IMR-90 (cell line): ENCODE measurements around the gene LRP1B. TPM values are rescaled to one million over a fixed set of nuclear protein-coding genes. Genes with fewer than 3 reads are reported as not detected.

Experiments
- ATAC-seq: fragments of 200-7000 bp; cut with Tn5 transposase; 2 replicates; pipeline ENCODE4 v1.9.1; 2020; ENCODE audit warnings: low read depth, mild to moderate bottlenecking, moderate library complexity
- BruUV-seq: library from RNA; stranded (reverse); fragments of 400-500 nt; replicated peaks from 2 replicates; lab custom pipeline; 2021; lab: Mats Ljungman, UMichigan
- CTCF ChIA-PET: fragments of 300-600 bp; formaldehyde crosslinking; extraction: SDS; loops from one replicate; lab custom pipeline; 2021; ENCODE audit warnings: antibody characterized with exemption; lab: Yijun Ruan, JAX
- POLR2A ChIA-PET: fragments of 300-600 bp; sonication (Branson Sonifier 250); formaldehyde crosslinking; loops from one replicate; lab custom pipeline; 2022; ENCODE audit warnings: antibody characterized with exemption; ENCODE audit not compliant: unreplicated experiment; lab: Charles Lee
- DNase-seq: peaks from one replicate; pipeline ENCODE4 v3.0.0; 2013
- H2AFZ ChIP-seq: replicated peaks from 2 replicates; pipeline ENCODE3; 2013; ENCODE audit warnings: low read length, mild to moderate bottlenecking; ENCODE audit not compliant: poor library complexity
- H2AK5ac ChIP-seq: 2 replicates; pipeline ENCODE4 v1.6.1; 2013; ENCODE audit warnings: low read depth, low read length, inconsistent platforms
- H2AK9ac ChIP-seq: replicated peaks from 2 replicates; pipeline ENCODE3; 2013; ENCODE audit warnings: mild to moderate bottlenecking, low read depth, low read length, moderate library complexity; ENCODE audit not compliant: poor library complexity
- H2BK120ac ChIP-seq: 2 replicates; pipeline ENCODE4 v1.6.1; 2013; ENCODE audit warnings: low read depth, low read length, inconsistent platforms
- H2BK15ac ChIP-seq: 3 replicates; pipeline ENCODE4 v1.6.1; 2013; ENCODE audit warnings: low read depth, low read length, inconsistent platforms
- H2BK20ac ChIP-seq: 2 replicates; pipeline ENCODE4 v1.6.1; 2013; ENCODE audit warnings: low read depth, mild to moderate bottlenecking, inconsistent platforms, low read length, moderate library complexity
- H2BK5ac ChIP-seq: 2 replicates; pipeline ENCODE4 v1.6.1; 2013; ENCODE audit warnings: mild to moderate bottlenecking, low read depth, low read length, inconsistent platforms; ENCODE audit not compliant: poor library complexity, severe bottlenecking
- H3K14ac ChIP-seq: replicated peaks from 2 replicates; pipeline ENCODE4 v1.6.1; 2013; ENCODE audit warnings: low read depth, low read length, inconsistent platforms
- H3K18ac ChIP-seq: 2 replicates; pipeline ENCODE4 v1.6.1; 2013; ENCODE audit warnings: low read depth, low read length, control low read depth
- H3K23ac ChIP-seq: 2 replicates; pipeline ENCODE4 v1.6.1; 2013; ENCODE audit warnings: low read depth, low read length, inconsistent platforms
- H3K27ac ChIP-seq: 2 replicates; pipeline ENCODE4 v1.5.1; 2013; ENCODE audit warnings: mild to moderate bottlenecking, control low read depth, low read length; ENCODE audit not compliant: insufficient read depth
- H3K27me3 ChIP-seq: 2 replicates; pipeline ENCODE4 v1.6.1; 2013; ENCODE audit warnings: low read length; ENCODE audit not compliant: control insufficient read depth, insufficient read depth
- H3K36me3 ChIP-seq: 2 replicates; pipeline ENCODE4 v1.6.1; 2013; ENCODE audit warnings: low read length, mixed read lengths; ENCODE audit not compliant: control insufficient read depth, insufficient read depth
- H3K4ac ChIP-seq: 2 replicates; pipeline ENCODE4 v1.6.1; 2013; ENCODE audit warnings: low read depth, low read length, inconsistent platforms
- H3K4me1 ChIP-seq: 2 replicates; pipeline ENCODE4 v1.6.1; 2013; ENCODE audit warnings: low read length, mixed read lengths; ENCODE audit not compliant: control insufficient read depth, insufficient read depth
- H3K4me2 ChIP-seq: 2 replicates; pipeline ENCODE4 v1.6.1; 2013; ENCODE audit warnings: low read depth, mild to moderate bottlenecking, control low read depth, low read length, moderate library complexity
- H3K4me3 ChIP-seq: 2 replicates; pipeline ENCODE4 v1.5.1; 2013; ENCODE audit warnings: low read depth, mild to moderate bottlenecking, control low read depth, low read length, moderate library complexity; ENCODE audit not compliant: insufficient read depth
- H3K56ac ChIP-seq: 2 replicates; pipeline ENCODE4 v1.6.1; 2013; ENCODE audit warnings: low read length, inconsistent platforms; ENCODE audit not compliant: insufficient read depth; ENCODE audit errors: extremely low read depth
- H3K79me1 ChIP-seq, 2 experiments: 2 replicates each; pipeline ENCODE4 v1.6.1; 2013; ENCODE audit warnings: low read length in 2 of 2, inconsistent platforms in 1 of 2, low read depth in 1 of 2
- H3K9ac ChIP-seq: 2 replicates; pipeline ENCODE4 v1.6.1; 2013; ENCODE audit warnings: low read depth, low read length, control low read depth
- H3K9me1 ChIP-seq: 2 replicates; pipeline ENCODE4 v1.6.1; 2013; ENCODE audit warnings: low read length, inconsistent platforms; ENCODE audit not compliant: insufficient read depth
- H3K9me3 ChIP-seq: 2 replicates; pipeline ENCODE4 v1.6.1; 2013; ENCODE audit warnings: low read length; ENCODE audit not compliant: control insufficient read depth, insufficient read depth
- H4K20me1 ChIP-seq: 2 replicates; pipeline ENCODE4 v1.6.1; 2013; ENCODE audit warnings: low read length, inconsistent platforms; ENCODE audit not compliant: insufficient read depth
- H4K5ac ChIP-seq: 2 replicates; pipeline ENCODE4 v1.6.1; 2013; ENCODE audit warnings: mild to moderate bottlenecking, low read depth, low read length, control low read depth
- H4K8ac ChIP-seq, 2 experiments: 2 replicates each; pipeline ENCODE4 v1.6.1; 2013; ENCODE audit warnings: low read depth in 2 of 2, low read length in 2 of 2, control low read depth in 1 of 2, inconsistent platforms in 1 of 2
- H4K91ac ChIP-seq: 2 replicates; pipeline ENCODE4 v1.6.1; 2013; ENCODE audit warnings: low read depth, low read length, inconsistent platforms; ENCODE audit not compliant: insufficient read depth
- NFE2L2 ChIP-seq: fragments of 150-350 bp; IDR thresholded peaks from 2 replicates; pipeline ENCODE4 v1.6.1; 2016; ENCODE audit warnings: low read depth, mild to moderate bottlenecking, low read length
- SMC3 ChIP-seq: fragments of 150-350 bp; IDR thresholded peaks from 2 replicates; pipeline ENCODE4 v1.6.1; 2016; ENCODE audit warnings: low read depth, mild to moderate bottlenecking, antibody characterized with exemption, low read length, moderate library complexity
- WGBS, 2 experiments: methylation state at CpG; one replicate each; pipeline versions ENCODE4 v1.1.5 to v1.1.7; 2013; ENCODE audit warnings: missing lambda C conversion rate in 2 of 2; ENCODE audit not compliant: insufficient read length in 1 of 2; ENCODE audit errors: extremely low coverage in 2 of 2; 5-methylcytosine and 5-hydroxymethylcytosine counted together
- dilution Hi-C: fragments of 300-500 bp; cut with HindIII; formaldehyde crosslinking; loops from one replicate; pipeline ENCODE4 v1.14.3; 2018; ENCODE audit warnings: low sequenced_read_pairs; ENCODE audit not compliant: unreplicated experiment
- in situ Hi-C: fragments of 300-500 bp; cut with MboI; formaldehyde crosslinking; loops from 3 replicates; pipeline ENCODE4 v1.14.3; 2019; ENCODE audit warnings: low sequenced_read_pairs, inconsistent platforms, mixed read lengths
- intact Hi-C: fragments of 100-400 bp; cut with micrococcal nuclease; formaldehyde crosslinking; loops from 2 replicates; pipeline ENCODE4 v1.10.0; 2022
- polyA plus RNA-seq, 3 experiments: library from polyadenylated mRNA; depleted of rRNA; stranded (reverse); fragments of >200 nt; gene quantifications; 2 replicates each; pipeline ENCODE4 v1.2.3, GENCODE V29; 2012; ENCODE audit warnings: low replicate concordance in 1 of 3
- total RNA-seq: library from RNA; depleted of rRNA; stranded (reverse); fragments of >200 nt; gene quantifications from 2 replicates; pipeline ENCODE4 v1.2.3, GENCODE V29; 2012

The LRP1B gene
- total and polyA plus RNA-seq, 2 of the 4 experiments (the other 2 are of a cell fraction), result under 0.01 to 0.02 TPM

DNA sequence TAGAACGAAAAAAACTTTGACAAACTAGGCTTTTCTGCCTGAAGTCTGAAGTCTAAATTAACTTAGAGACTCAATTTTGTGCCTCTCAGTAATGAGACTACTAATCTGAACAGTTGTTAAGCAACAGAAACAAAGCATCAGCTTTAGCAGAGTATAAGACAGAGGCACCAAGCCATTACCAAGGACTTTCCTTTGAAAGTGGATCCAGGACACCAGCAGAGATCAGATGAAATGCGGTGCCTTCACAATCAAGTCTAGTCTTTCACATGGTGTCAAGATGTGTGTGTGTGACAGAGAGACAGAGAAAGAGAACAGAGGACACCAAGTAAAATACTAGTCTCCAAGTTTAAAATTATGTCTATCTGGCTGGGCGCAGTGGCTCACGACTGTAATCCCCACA, 1502.9 kb downstream of the LRP1B start:
- POLR2A ChIA-PET, result no interaction called here
- in situ Hi-C loops, result no loop called here
- Histone ChIP-seq H2AFZ (no peak overlapping the region), H2BK5ac (no peak overlapping the region), H3K18ac (no peak overlapping the region), H2BK15ac (no peak overlapping the region), H4K8ac (no peak overlapping the region), H3K4me3 (no peak overlapping the region), H3K36me3 (no peaks in the 10 kb centered on the region), H4K5ac (no peak overlapping the region), H3K23ac (no peak overlapping the region), H2AK5ac (no peak overlapping the region), H4K20me1 (no peaks in the 10 kb centered on the region), H3K4ac (no peak overlapping the region), H3K27me3 (no peaks in the 10 kb centered on the region), H3K79me1 (no peaks in the 10 kb centered on the region), H3K9ac (no peak overlapping the region), H2BK120ac (no peak overlapping the region), H2BK20ac (no peak overlapping the region), H2AK9ac (no peak overlapping the region), H3K9me1 (no peaks in the 10 kb centered on the region), H4K91ac (no peak overlapping the region), H3K4me1 (no peaks in the 10 kb centered on the region), H3K9me3 (no peaks in the 10 kb centered on the region), H3K56ac (no peak overlapping the region), H3K27ac (no peak overlapping the region), H3K14ac (no peak overlapping the region), H3K4me2 (no peak overlapping the region)
- CTCF ChIA-PET, result no interaction called here
- no peak for DNase-seq
- WGBS, 2 experiments, result 71% methylated on average over 3 of the region's 4 CpGs; no CpG with 5 or more reads in 1 of the 2 experiments
- dilution Hi-C loops, result no loop called here
- no TSS peak for BruUV-seq
- intact Hi-C loops, result no loop called here
- ATAC-seq, result no peak
- TF ChIP-seq NFE2L2 (no peak), SMC3 (no peak)
